ENCODE results near the gene ZFP57. TPM values are rescaled to one million over a fixed set of nuclear protein-coding genes. Genes with fewer than 3 reads are reported as not detected.

ZFP57 gene
- total RNA-seq, 1 donor from 2014 or later: 2.6 TPM

- intact Hi-C loops (cut with micrococcal nuclease): no loop called here
- H3K36me3 Mint-ChIP-seq (ENCODE audit: low read depth): no peaks in the 10 kb centered on the region
- H3K27me3 Mint-ChIP-seq (ENCODE audit: low read depth): peaks cover 28% of the 10 kb centered on the region
- H3K4me1 Mint-ChIP-seq (ENCODE audit: low read depth): peaks cover 12% of the 10 kb centered on the region
- DNase-seq (ENCODE audit: low spot score): no peak
- no peaks in the 10 kb centered on the region for H3K9me3 Mint-ChIP-seq
- H3K27ac Mint-ChIP-seq: no peak overlapping the region
- no peak overlapping the region for H3K4me3 Mint-ChIP-seq (ENCODE audit: low read depth)
These were observed 56.4 kb downstream of the ZFP57 start for GRCh38 chr6:29624520-29624961.

Other genes with a start within 250 kb of the ZFP57 start
- gene OR10C1, start 241.8 kb downstream of the ZFP57 start, total RNA-seq: not detected in 2 replicates
- gene OR11A1, start 224.1 kb downstream of the ZFP57 start, total RNA-seq: not detected in 2 replicates
- gene OR2H1, start 224.0 kb downstream of the ZFP57 start, total RNA-seq: not detected in 2 replicates
- gene MAS1L, start 193.2 kb downstream of the ZFP57 start, total RNA-seq: not detected in 2 replicates
- gene UBD, start 121.4 kb downstream of the ZFP57 start, total RNA-seq: 0.34 TPM in 2 replicates
- not detected in 2 replicates for gene OR2H2, start 96.0 kb downstream of the ZFP57 start, total RNA-seq
- 17.0 and 21.1 TPM in 2 replicates for gene GABBR1, start 48.0 kb downstream of the ZFP57 start, total RNA-seq
- not detected in 2 replicates for gene MOG, start 24.1 kb downstream of the ZFP57 start, total RNA-seq
- gene HLA-F, start 42.3 kb upstream of the ZFP57 start, total RNA-seq: 266 and 278 TPM in 2 replicates
- gene HLA-G, start 146.7 kb upstream of the ZFP57 start, total RNA-seq: 1.1 and 1.2 TPM in 2 replicates